Measurements from ENCODE around the gene LHFPL2.

Gene LHFPL2

DNA sequence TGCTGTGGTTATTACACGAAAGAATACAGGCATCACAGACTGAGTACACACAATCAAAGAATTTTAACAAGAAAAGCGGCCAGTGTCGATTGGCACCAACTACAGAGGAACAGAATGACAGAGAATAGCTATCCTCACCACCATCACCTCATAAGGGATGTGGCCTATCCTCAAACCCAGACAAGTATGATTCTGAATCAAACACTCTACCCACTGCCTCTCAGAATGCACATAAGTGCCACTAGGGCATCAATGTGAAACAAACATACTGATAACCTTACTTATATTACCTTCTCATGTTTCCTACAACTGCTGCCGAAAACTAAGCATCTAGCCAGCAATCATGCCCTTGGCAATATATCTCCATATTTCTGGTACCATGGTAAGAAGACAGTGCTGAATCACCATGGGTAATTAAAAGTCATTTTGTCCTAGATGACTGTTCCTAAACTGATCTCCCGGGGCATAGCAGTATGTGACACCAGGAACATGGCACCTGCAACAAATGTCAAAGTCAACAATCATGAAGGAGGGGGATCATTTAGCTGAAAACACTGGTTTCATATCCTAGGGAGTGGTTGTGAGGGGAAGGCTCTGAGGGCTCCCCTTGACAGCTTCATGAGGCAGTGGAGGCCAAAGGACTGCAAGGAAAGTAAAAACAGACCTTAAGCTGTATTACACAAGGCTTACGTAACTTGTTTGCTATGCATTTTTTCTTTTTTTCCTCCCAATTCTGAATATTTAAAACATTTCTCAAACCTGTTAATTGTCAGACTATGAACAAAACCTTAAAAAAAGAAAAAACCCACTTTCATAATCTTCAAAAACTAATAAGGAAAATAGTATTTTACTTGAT is 88.3 kb downstream of the LHFPL2 start:
- Mint-ChIP-seq H3K27ac (no peak overlapping the region), H3K27me3 (ENCODE audit: low read depth) (peaks cover 15% of the 10 kb centered on the region)

DNA sequence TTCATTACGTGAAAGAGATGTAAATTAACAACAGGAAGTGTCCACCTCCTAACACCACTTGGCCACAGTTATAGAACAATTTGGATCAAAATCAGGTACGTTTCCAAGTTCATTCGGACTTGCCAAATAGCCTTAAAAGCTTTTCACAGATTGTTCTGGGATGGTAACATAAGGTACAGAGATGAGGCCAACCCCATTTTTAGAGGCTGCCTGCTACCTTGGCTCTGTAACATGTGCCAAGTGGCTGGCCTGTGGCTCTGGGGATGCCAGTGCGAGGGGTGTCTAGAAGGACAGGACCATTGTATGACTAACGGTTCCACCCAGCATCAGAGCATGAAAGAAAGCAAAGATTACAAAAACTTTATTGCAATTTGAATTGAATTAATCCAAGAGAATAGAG is 91.0 kb downstream of the LHFPL2 start:
- no peaks in the 10 kb centered on the region for H3K36me3 Mint-ChIP-seq (ENCODE audit: low read depth)
- H3K27ac Mint-ChIP-seq = no peak overlapping the region
- no peak overlapping the region for H3K4me3 Mint-ChIP-seq
- H3K27me3 Mint-ChIP-seq (ENCODE audit: low read depth) = peaks cover 23% of the 10 kb centered on the region
- peaks cover 4% of the 10 kb centered on the region for H3K4me1 Mint-ChIP-seq (ENCODE audit: low read depth)
- no peaks in the 10 kb centered on the region for H3K9me3 Mint-ChIP-seq

More for the DNA sequence above, 88.3 kb downstream of the LHFPL2 start:
- H3K4me1 Mint-ChIP-seq (ENCODE audit: low read depth) = no peaks in the 10 kb centered on the region
- no peak overlapping the region for H3K4me3 Mint-ChIP-seq
- H3K9me3 Mint-ChIP-seq = no peaks in the 10 kb centered on the region
- no peaks in the 10 kb centered on the region for H3K36me3 Mint-ChIP-seq (ENCODE audit: low read depth)

DNA sequence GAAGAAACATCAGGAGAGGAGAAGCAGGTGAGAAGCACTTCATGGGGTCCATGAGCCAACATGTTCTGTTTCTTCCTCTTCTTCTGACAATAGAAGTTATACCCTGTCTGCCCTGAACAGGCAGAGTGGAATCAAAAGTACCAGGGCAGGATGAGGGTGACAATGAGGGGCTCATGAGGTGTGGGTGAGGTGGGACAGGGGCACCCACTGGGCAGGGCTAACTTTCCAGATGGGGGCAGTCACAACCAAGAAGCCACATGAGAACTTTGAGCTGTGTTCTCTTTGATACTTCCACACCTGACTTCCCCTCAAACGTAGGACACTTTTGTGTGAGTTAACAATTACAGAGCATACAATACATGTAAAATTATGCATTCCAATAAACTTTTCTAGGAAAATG is 92.7 kb downstream of the LHFPL2 start:
- no peaks in the 10 kb centered on the region for H3K36me3 Mint-ChIP-seq (ENCODE audit: low read depth)
- no peak overlapping the region for H3K27ac Mint-ChIP-seq
- peaks cover 20% of the 10 kb centered on the region for H3K27me3 Mint-ChIP-seq (ENCODE audit: low read depth)
- H3K4me1 Mint-ChIP-seq (ENCODE audit: low read depth) = peaks cover 4% of the 10 kb centered on the region
- no peak overlapping the region for H3K4me3 Mint-ChIP-seq
- no peaks in the 10 kb centered on the region for H3K9me3 Mint-ChIP-seq

DNA sequence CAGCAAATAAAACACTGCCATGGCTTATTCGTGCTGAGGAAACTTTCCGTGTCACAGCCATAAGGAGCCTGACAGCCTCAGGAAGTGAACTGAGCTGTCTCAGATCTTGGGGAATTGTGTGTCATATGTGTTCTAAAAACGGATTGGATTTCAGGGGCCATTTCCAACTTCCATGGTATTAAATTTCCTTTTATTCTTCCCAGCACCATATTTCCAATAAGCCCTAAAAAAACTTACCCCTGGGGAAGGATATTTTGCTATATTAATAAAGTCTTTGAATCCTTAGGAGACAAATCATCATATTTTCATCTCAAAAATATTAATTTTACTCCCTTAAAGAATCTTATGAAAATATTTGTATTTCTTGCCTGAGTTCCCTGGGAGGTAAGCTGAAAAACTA is 93.9 kb downstream of the LHFPL2 start:
- Mint-ChIP-seq H3K4me1 (ENCODE audit: low read depth) (peaks cover 4% of the 10 kb centered on the region), H3K4me3 (no peak overlapping the region), H3K9me3 (no peaks in the 10 kb centered on the region), H3K27me3 (ENCODE audit: low read depth) (peaks cover 22% of the 10 kb centered on the region), H3K36me3 (ENCODE audit: low read depth) (no peaks in the 10 kb centered on the region), H3K27ac (no peak overlapping the region)

DNA sequence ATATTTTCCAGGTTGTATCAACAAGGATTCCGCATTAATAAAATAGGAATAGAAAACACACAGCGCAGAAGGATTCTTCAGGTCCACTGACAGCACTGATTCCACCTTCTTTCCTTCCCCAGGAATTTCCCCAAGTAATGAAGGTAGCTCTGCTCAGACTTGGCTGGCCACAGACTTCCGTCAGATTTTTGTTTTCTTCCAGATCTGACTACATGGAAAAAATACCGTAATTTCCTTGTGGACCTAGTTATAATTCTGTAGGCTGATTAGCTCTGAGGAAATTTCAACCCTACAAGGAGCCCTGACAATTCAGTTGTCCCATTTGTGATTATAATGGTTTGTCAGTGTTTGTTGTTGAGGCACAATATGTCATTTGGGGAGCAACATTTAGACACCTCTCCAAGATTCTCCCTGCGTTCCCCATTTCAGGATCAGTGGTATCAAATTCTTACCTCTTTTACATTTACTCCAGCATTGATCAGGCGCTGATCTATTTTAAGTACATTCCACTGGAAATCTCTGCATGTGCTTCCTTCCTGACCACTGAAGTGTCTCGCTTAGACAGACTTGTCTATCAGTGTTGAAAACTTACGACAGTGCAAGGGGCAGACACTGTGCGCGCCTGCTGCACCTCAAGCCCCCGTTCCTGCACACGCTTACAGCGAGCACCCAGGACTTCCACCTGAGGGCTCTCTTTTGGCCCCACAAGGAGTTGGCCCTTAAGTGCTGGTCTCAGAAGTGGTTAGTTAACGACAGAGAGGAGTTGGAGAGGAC is 94.8 kb downstream of the LHFPL2 start:
- no peaks in the 10 kb centered on the region for H3K36me3 Mint-ChIP-seq (ENCODE audit: low read depth)
- H3K27me3 Mint-ChIP-seq (ENCODE audit: low read depth) = peaks cover 19% of the 10 kb centered on the region
- H3K4me1 Mint-ChIP-seq (ENCODE audit: low read depth) = peaks cover 4% of the 10 kb centered on the region
- H3K9me3 Mint-ChIP-seq = no peaks in the 10 kb centered on the region
- H3K4me3 Mint-ChIP-seq = no peak overlapping the region
- H3K27ac Mint-ChIP-seq = no peak overlapping the region

DNA sequence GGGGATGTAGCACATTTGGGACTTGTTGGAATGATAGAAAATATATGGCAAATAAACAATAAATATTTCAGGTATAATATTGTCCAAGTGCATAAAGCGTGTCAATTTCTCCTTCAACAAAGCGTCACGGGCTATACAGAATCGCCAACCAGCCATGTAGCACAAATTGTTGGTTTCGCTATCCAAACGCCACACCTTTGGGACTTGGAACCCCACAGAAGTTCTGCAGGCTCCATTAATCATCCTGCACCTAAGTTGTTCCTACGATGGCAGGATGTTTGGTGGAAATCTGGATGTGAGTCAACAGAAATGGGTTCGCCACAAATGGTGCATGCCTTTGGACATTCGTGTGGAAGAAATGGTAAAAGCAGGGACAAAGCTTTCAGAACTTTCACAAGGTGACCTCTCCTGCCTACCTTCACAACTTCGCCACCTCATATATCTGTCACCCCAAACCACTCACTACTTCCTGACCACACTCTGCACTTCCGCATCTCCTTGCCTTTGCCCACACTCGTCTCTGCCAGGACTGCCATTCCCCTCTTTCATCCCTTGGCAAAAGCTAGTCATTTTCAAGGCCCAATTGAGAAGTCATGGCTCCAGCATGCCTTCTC is 95.7 kb downstream of the LHFPL2 start:
- H3K4me3 Mint-ChIP-seq = no peak overlapping the region
- peaks cover 14% of the 10 kb centered on the region for H3K27me3 Mint-ChIP-seq (ENCODE audit: low read depth)
- no peaks in the 10 kb centered on the region for H3K36me3 Mint-ChIP-seq (ENCODE audit: low read depth)
- no peaks in the 10 kb centered on the region for H3K9me3 Mint-ChIP-seq
- H3K4me1 Mint-ChIP-seq (ENCODE audit: low read depth) = peaks cover 4% of the 10 kb centered on the region
- no peak overlapping the region for H3K27ac Mint-ChIP-seq

DNA sequence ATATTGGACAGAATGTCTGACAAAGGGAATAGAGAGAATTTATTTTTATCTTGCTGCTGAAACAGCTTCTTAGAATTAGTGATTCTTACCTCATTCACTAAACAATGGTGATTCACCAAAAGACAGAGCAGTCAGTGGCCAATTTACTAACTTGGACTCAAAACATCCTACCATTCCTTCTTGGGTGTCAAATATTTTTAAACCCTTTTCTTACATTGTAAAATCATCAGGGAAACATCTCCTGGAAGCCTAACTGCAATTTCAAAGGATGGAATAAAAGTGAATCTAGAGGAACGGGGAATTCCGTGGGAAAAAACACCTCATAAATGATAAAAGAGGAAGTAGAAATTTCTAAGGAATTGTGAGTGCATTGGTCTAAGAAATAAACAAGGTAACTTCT is 97.7 kb downstream of the LHFPL2 start:
- H3K9me3 Mint-ChIP-seq = no peaks in the 10 kb centered on the region
- H3K4me1 Mint-ChIP-seq (ENCODE audit: low read depth) = peaks cover 4% of the 10 kb centered on the region
- H3K27ac Mint-ChIP-seq = no peak overlapping the region
- no peak overlapping the region for H3K4me3 Mint-ChIP-seq
- H3K36me3 Mint-ChIP-seq (ENCODE audit: low read depth) = no peaks in the 10 kb centered on the region
- peaks cover 14% of the 10 kb centered on the region for H3K27me3 Mint-ChIP-seq (ENCODE audit: low read depth)

DNA sequence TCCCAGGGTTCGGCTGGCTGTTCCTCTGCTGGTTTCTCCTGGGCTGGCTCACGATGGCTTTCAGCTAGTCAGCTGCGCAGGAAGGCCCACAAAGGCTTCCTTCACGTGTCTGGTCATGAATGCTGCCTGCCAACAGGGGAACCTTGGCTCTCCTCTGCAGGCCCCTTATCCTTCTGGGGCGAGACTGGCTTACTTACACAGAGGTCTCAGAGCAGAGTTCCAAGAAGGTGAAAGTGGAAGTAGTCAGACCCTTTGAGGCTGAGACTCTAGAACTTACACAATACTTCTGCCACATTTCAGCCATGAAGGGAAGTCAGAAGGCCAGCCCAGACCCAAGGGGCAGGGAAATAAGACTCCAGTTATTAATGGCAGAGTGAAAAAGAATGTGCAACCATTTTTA is 99.5 kb downstream of the LHFPL2 start:
- Mint-ChIP-seq H3K4me3 (no peak overlapping the region), H3K27ac (no peak overlapping the region), H3K9me3 (no peaks in the 10 kb centered on the region), H3K4me1 (ENCODE audit: low read depth) (peaks cover 4% of the 10 kb centered on the region), H3K27me3 (ENCODE audit: low read depth) (peaks cover 5% of the 10 kb centered on the region), H3K36me3 (ENCODE audit: low read depth) (no peaks in the 10 kb centered on the region)

DNA sequence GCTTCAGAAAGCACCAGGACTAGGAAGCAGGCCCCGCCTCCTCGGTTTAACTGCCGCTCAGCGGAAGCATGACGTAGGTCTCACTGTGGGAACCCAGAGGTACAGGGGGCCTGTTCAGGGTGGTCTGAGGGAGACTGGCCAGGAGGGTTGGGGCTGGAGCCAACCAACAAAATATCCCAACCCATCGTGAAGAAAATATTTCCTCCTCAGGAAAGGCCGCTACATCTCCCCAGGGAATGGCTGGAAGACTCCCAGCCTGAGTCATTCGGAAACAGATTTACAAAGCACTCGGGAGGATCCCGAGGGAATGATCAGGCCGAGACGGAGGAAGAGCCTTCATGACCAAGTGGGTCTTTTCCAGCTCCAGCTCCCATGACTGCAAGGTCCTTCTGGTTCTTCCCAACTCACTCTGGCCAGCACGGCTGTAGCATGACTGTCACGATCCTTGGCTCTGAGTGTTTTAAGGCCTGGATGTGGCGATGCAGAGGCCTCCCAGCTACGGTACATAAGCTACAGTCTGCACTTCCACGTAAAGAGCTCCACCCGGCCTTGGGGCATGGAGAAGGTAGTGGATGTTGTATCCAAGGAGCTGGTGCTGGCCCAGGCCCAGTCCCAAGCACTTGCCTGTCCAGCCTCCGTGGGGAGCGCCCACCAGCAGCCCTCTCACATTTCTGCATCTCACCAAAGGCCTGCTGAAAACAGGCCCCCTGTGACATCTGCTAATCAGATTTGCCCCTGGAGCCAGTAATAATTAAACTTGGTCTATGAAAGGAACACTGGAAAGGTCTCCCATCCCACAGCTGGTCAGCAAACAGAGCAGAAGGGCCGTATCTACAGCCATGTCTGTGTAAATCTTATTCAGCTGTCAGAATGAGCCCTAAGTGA is 100.6 kb downstream of the LHFPL2 start:
- H3K27me3 Mint-ChIP-seq (ENCODE audit: low read depth) = peaks cover 3% of the 10 kb centered on the region
- H3K4me3 Mint-ChIP-seq = no peak overlapping the region
- no peaks in the 10 kb centered on the region for H3K9me3 Mint-ChIP-seq
- no peak overlapping the region for H3K27ac Mint-ChIP-seq
- H3K36me3 Mint-ChIP-seq (ENCODE audit: low read depth) = no peaks in the 10 kb centered on the region
- H3K4me1 Mint-ChIP-seq (ENCODE audit: low read depth) = peaks cover under 1% of the 10 kb centered on the region

DNA sequence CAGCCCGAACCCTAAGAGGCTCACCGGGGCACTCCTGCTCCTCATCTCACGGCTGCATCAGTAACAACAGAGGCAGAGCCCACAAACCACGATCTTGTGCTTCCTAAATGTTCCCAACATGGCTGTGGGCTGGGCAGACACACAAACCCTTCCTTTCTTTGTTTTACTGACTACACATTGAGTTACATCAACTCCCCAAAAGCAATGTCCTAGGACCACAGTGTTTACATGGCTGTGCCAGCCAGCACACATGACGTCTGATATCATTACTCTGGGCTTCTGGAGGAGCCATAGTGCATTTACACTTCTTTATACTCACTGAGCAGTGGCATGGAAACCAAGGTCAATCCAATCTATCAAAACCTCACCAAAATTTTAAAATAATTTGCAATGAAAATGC is 101.4 kb downstream of the LHFPL2 start:
- H3K27ac Mint-ChIP-seq = no peak overlapping the region
- no peaks in the 10 kb centered on the region for H3K4me1 Mint-ChIP-seq (ENCODE audit: low read depth)
- peaks cover 6% of the 10 kb centered on the region for H3K27me3 Mint-ChIP-seq (ENCODE audit: low read depth)
- no peaks in the 10 kb centered on the region for H3K36me3 Mint-ChIP-seq (ENCODE audit: low read depth)
- no peak overlapping the region for H3K4me3 Mint-ChIP-seq
- H3K9me3 Mint-ChIP-seq = no peaks in the 10 kb centered on the region

DNA sequence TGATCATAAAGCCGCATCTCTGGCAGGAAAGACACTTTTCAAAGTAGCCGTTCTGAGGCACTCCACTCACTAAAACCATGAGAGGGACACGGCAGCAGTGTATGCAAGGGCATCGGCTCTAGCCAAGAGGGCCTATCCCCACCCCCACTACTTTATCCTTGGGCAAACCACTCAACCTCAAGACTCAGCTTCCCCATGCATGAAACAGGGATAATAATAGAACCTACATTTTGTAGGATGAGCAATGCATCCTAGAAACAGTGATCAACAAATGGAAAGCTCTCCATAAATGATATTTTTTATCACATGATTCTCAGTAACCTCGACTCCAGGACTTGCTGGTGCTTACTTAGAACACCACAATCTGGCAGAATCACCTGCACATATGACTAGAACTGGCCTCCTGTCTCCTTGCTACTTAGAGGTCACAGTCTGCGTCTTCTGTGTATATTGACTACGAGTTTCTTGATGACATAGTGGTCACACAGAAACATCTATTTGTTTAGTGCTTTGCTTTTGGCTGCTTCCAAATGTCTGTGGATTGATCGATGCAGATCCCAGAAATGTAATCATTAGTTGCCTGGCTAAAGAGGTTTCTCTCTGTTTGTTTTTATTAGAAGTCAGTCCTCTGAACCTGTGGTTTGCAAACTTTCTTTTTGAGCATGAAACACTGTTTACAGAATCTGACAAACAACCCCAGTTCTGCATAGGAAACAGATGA is 102.1 kb downstream of the LHFPL2 start:
- no peak overlapping the region for H3K27ac Mint-ChIP-seq
- H3K9me3 Mint-ChIP-seq = no peaks in the 10 kb centered on the region
- H3K4me3 Mint-ChIP-seq = no peak overlapping the region
- no peaks in the 10 kb centered on the region for H3K36me3 Mint-ChIP-seq (ENCODE audit: low read depth)
- H3K4me1 Mint-ChIP-seq (ENCODE audit: low read depth) = no peaks in the 10 kb centered on the region
- peaks cover 6% of the 10 kb centered on the region for H3K27me3 Mint-ChIP-seq (ENCODE audit: low read depth)

DNA sequence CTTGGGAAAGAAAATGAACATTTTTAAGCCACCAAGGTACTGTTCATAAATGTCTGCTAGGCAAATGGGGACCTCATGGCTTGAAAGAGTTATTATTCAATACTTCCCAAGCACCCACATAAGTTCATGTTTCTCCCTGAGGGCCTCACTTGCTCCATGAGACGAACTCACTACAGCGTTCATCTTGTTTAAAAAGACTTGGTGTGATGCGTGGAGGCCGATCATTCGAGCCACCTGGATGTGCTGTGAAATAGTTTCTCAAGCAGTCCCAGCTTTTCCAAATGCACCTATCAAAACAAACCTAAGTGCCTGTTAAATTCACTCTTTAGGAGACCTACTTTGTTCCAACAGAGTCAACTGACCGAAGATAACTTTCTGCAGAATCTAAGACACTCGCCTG is 103.2 kb downstream of the LHFPL2 start:
- H3K4me1 Mint-ChIP-seq (ENCODE audit: low read depth) = no peaks in the 10 kb centered on the region
- H3K9me3 Mint-ChIP-seq = no peaks in the 10 kb centered on the region
- no peaks in the 10 kb centered on the region for H3K36me3 Mint-ChIP-seq (ENCODE audit: low read depth)
- peaks cover 6% of the 10 kb centered on the region for H3K27me3 Mint-ChIP-seq (ENCODE audit: low read depth)
- H3K4me3 Mint-ChIP-seq = no peak overlapping the region
- no peak overlapping the region for H3K27ac Mint-ChIP-seq

DNA sequence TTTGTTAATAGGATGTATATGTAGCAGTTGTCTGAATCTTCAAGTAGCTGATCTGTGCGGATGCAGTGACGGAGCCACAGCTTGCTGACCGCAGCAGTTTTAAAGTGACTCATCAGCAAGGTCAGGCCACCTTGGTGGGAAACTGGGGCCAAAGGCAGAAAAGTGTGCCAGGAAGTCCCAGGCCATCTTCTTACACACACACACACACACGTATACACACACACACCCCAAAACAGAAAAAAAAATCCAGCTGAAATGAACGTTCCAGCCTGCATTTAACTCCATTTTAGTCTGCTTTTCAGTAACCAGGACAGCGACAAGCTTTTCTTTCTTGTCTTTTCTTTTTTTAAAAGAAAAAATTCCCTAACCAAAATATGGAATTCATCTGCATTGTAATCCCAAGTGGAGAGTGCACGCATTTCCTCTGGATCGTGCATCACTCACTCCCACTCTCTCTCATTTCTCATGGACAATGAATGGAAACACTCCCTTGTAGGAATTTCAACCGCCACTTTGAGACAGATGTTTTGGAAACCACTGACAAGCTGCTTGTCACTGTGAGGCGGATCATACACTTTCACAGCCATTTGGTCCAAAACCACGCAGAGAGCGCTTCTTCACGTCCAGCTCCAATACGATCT is 103.9 kb downstream of the LHFPL2 start:
- no peaks in the 10 kb centered on the region for H3K4me1 Mint-ChIP-seq (ENCODE audit: low read depth)
- H3K27me3 Mint-ChIP-seq (ENCODE audit: low read depth) = peaks cover 3% of the 10 kb centered on the region
- no peaks in the 10 kb centered on the region for H3K9me3 Mint-ChIP-seq
- no peaks in the 10 kb centered on the region for H3K36me3 Mint-ChIP-seq (ENCODE audit: low read depth)
- H3K4me3 Mint-ChIP-seq = no peak overlapping the region
- H3K27ac Mint-ChIP-seq = no peak overlapping the region

All from T-helper 1 cell treated with Interleukin-12 subunit alpha and Interleukin-12 subunit beta and Interleukin-4 antibody, amounts not matched to agents 30 μg/mL and 1 μg/mL, for 36 hours (primary cell).